Renal cortical epithelial cell (primary cell): ENCODE data around the gene SPATS2. TPM values are rescaled to one million over a fixed set of nuclear protein-coding genes. Genes with fewer than 3 reads are reported as not detected.
A peak's percentile ranks its signal among the peaks of the same experiment; 100 is the strongest.

Source experiments
- DNase-seq: peaks from one replicate; pipeline ENCODE4 v3.0.0-alpha.2; 2011; ENCODE audit warnings: low read depth
- total RNA-seq: library from RNA; depleted of rRNA; stranded (reverse); fragments of >200 nt; gene quantifications from 2 replicates; pipeline ENCODE4 v1.2.3, GENCODE V29; 2014

The SPATS2 gene
- total RNA-seq, 1 donor from 2014 or later, result 42.4 TPM

DNA sequence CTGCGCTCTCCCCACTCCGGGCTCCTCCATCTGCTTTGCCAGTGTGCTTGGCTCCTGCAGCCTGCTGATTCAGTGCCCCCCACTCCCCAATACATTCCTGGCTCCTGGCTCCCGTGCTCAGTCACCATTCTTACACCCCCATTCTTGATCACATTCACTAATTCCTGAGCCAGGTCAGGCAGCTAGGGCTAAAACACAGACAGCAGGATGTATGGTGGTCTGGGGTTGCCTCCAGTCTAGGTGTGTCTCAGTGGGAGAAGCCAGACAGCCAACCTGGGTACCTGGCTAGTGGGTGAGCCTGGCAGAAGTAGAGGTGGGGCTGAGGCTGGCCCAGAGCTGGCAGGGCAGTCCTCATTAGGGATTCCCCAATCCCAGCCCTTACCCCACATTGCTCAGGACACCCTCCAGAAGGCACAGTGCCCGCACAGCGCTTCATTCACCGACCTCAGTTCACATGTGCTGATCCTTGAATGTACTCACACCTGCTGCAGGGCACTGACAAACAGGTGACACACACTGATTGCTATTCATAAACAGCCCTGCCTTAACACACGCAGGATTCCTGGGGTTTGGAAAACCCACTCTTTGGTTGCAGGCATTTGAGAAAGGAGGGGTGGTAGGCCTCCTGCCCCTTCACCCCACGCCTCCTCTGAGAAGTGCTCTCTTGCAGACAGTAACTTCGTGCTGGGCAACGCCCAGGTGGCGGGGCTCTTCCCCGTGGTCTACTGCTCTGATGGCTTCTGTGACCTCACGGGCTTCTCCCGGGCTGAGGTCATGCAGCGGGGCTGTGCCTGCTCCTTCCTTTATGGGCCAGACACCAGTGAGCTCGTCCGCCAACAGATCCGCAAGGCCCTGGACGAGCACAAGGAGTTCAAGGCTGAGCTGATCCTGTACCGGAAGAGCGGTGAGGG lies 173.2 kb downstream of the SPATS2 start:
- DNase-seq, result peak; percentile 51

DNA sequence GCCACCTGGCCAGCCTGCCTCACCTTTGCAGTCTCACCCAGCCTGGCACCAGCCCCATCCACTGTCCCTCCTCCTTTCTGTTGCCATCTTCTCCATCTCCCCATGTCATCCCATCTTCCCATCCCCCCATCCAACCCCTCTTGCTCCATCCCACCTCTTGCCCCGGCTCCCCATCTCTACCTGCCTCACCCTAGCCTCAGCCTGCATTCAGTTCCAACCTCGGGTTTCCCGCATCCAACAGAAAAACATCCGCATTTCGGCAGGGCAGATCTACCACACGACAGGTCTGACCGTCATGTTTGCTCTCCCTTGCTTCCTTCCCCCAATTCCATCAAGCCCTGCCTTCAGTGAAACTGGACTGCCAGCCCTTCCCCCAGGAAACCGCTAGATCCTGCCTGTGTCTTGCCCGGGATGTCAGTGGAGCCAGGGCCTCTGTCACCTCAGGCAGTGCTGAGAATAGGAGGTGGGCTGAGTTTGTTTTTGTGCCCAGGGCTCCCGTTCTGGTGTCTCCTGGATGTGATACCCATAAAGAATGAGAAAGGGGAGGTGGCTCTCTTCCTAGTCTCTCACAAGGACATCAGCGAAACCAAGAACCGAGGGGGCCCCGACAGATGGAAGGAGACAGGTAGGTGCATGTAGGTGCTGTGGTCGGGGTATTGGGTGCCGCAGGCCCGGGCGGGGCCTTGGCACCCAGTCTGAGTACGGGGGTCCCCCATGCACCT lies 174.0 kb downstream of the SPATS2 start:
- no peak for DNase-seq

DNA sequence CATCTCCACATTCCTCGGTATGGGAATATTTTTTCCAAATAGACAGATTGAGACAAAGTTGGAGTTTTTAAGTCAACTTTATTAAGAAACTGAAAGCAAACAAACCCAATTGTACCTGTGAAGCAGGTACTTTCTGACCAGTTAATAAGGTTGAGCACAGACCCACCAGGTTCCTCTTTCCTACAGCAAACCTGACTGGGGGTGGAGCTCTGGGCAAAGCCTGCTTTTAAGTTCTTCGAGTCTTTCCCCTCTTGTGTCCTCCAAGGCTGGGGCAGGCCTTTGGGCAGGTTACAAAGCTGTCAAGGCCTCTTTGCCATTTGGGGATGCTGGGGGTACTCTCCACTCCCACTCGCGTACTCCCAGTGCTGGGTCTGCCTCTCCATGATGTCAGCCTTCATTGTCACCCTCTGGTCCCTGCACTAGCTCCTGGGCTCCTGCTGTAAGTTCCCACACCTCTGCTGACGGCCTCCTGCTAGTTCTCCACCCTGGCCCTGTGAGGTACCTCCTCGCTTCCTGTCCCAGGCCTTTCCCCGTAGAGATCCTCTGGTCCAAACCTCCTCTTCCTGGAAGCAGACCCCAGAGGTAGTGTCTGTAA lies 174.7 kb downstream of the SPATS2 start:
- DNase-seq, result no peak

DNA sequence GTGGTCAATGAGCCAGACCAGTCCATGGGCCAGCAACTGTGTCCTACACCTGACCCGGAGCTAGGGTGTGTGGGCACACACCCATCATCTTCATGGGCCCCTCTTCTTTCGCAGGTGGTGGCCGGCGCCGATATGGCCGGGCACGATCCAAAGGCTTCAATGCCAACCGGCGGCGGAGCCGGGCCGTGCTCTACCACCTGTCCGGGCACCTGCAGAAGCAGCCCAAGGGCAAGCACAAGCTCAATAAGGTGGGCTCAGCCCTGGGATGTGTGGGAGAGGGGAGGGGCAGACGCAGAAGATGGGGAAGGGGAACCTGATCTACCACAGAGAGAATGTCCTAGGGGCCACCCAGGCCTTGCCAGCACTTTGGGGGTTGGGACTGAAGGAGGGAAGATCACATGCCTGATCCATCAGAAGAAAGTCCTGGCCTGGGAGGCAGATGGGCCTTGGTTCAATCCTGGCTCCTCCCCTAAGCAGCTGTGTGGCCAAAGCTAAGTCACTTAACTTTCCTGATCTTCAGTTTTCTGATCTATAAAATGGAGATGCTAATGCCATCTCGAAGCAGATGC lies 175.4 kb downstream of the SPATS2 start:
- DNase-seq, result no peak

DNA sequence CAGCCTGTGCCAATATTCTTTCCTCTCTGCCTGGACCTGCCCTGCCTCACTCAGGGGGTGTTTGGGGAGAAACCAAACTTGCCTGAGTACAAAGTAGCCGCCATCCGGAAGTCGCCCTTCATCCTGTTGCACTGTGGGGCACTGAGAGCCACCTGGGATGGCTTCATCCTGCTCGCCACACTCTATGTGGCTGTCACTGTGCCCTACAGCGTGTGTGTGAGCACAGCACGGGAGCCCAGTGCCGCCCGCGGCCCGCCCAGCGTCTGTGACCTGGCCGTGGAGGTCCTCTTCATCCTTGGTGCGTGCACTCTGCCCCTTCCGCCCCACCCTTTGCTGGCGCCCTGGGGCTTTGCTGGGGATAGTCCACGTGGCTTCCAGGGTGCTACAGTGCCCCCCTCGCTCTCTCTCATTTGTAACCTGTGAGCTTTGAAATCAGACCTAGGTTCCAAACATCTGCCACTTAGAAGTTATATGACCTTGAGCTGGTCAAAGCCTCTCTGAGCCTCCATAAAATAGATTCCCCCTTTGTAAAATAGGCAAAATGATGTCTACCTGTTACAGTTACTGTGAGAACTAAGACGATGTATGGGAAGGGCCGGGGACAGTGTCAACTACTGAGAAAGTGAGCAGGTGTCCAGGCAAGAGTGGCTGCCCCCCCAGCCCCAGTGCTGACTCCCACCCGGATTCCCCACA lies 176.1 kb downstream of the SPATS2 start:
- no peak for DNase-seq

DNA sequence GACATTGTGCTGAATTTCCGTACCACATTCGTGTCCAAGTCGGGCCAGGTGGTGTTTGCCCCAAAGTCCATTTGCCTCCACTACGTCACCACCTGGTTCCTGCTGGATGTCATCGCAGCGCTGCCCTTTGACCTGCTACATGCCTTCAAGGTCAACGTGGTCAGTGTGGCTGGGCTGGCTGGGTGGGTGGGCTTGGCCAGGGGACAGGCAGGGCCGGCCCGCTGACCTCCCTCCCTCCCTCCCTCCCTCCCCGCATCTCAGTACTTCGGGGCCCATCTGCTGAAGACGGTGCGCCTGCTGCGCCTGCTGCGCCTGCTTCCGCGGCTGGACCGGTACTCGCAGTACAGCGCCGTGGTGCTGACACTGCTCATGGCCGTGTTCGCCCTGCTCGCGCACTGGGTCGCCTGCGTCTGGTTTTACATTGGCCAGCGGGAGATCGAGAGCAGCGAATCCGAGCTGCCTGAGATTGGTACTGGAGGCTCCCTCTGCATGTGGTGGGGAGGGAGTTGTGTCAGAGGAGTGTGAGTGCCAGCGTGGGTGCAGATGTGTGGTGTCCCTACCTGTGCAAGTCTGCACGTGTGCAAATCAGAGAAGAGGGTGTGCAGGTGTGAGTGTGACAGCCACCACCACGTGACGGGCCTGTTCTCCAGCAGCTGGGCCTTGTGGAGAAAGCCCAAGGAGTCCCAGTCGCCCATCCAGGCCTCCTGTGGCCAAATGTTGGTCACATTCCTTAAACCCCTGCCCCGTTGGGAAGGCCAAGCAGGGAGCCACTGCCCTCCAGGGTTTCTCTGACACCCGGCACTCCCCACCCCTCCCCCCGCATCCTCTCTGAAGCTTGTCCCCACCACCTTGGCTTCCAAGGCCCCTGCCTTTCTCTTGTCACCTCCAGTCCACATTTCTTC lies 176.9 kb downstream of the SPATS2 start:
- no peak for DNase-seq

DNA sequence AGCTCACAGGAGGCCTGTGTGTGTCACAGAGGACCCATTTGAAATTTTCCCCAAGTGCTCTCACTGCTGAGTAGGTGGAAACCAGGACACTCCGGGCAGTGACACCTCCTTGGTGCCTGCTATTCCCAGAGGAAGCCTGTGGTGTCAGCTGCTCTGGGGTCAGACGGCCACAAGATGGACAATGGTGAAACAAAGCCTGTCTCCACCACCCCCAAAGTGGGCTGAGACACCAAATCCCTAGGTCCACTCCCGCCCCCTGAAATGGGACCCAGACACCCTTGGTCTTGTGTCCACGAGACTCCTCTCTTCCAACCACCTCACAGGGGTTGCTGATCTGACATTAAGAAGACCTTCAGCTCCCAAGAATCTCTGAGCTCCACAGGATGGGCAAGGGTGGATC lies 178.6 kb downstream of the SPATS2 start:
- no peak for DNase-seq

DNA sequence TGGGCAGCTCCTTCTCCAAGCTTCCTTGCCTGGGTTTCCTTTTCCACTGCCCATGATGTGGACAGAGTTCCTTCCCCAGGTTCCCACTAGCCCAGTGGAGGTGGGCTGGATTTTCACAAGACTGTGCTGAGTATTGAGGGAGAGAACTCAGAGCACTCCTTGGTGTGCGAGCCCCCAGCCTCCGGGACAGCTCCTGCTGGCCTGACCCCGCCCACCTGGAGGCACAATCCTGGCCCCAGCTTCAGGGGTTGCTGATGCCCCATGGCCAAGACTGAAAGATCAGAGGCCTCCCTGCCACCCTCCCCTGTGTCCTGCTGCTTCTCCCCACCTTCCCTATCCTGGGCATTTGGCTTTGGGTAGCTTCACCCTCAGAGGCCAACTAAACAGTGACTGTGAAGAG lies 179.2 kb downstream of the SPATS2 start:
- no peak for DNase-seq

DNA sequence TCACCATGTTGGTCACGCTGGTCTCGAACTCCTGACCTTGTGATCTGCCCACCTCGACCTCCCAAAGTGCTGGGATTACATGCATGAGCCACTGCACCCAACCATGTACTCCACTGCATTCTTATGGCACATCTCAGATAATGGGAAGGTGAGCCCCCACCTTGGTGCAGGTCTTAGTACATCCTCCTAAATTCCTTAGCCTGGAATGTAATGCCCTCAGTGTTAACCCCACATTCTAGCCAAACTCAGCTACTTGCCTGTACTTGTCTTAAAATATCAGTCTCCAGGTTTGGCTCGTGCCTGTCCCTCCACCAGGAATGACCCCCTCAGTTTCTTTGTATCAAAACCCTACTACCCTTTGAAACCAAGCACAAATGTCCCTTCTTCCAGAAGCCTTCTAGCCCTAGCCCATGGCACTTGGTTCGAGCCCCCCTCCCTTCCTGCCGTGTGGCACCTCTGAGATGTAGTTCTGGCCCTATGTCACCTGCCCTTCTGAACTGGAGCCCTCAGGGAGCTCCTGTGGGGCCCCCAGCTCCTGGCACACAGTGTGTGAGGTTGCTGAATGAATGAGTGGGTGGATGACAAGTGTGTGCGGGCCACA lies 179.9 kb downstream of the SPATS2 start:
- DNase-seq, result no peak

DNA sequence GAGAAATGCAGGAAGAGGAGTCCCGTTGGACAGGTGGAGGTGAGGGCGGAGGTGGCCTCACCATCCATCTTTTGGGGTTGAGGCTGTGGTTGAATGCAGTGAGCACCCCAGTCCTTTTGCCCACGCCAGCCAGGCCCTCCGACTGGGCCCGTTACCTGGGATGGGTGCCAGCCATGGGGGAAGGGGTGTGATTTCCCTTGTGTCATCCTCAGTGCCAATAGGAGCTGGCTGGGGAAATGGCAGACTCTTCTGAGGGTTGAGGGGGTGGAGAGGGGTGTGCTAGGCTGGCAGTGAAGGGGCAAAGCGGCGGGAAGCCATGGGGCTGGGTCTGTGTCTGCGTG lies 181.2 kb downstream of the SPATS2 start:
- DNase-seq, result no peak

DNA sequence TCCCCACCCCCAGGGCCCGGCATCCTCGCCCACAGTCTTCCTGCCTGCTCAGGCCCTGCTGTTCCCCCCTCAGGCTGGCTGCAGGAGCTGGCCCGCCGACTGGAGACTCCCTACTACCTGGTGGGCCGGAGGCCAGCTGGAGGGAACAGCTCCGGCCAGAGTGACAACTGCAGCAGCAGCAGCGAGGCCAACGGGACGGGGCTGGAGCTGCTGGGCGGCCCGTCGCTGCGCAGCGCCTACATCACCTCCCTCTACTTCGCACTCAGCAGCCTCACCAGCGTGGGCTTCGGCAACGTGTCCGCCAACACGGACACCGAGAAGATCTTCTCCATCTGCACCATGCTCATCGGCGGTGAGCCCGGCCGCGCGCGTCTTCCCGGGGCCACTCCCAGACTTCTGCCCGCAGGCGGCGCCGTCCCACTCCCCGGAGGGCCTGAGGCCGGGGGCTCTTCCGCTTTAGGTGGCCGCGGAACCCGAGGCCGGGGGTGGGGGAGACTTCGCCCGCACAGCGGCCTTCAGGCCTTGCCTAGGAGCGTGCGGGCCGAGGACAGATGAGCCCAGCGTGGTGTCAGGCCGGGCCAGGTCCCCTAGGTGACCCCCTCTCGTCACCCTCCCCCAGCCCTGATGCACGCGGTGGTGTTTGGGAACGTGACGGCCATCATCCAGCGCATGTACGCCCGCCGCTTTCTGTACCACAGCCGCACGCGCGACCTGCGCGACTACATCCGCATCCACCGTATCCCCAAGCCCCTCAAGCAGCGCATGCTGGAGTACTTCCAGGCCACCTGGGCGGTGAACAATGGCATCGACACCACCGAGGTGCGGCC lies 181.8 kb downstream of the SPATS2 start:
- DNase-seq, result no peak

DNA sequence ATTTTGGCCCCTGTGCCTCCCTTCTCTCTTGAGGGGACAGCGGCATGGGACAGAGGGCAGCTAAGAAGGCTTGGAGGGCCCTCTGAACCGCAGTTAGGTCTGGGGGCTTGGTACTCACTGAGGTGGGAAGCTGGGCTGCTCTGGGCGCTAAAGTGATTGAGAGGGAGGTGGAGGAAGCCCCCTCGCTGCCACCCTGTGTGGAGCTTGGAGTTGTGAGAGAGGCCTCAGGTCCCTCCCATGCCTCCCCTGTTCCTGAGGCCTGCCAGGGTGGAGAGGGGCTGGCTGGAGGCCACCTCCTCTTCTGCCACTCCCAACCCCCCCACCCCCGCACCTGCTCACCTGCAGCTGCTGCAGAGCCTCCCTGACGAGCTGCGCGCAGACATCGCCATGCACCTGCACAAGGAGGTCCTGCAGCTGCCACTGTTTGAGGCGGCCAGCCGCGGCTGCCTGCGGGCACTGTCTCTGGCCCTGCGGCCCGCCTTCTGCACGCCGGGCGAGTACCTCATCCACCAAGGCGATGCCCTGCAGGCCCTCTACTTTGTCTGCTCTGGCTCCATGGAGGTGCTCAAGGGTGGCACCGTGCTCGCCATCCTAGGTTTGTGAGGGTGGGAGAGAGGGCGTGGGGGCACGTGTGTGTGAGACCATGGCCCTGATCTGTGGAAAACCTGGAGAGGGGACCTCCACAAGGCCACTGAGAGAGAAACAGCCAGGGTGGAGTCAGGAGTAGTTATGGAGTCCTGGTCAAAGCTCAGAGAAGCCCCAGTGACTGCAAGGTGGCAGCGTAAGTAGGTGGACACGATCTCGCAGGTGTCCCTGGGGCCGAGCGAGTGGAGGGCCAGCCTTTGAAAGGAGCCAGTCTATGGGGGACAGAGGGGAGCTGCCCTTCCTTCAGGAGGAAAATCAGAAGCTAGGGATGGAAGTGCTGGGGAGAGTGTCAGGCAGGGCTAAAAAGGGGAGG lies 182.8 kb downstream of the SPATS2 start:
- DNase-seq, result no peak

DNA sequence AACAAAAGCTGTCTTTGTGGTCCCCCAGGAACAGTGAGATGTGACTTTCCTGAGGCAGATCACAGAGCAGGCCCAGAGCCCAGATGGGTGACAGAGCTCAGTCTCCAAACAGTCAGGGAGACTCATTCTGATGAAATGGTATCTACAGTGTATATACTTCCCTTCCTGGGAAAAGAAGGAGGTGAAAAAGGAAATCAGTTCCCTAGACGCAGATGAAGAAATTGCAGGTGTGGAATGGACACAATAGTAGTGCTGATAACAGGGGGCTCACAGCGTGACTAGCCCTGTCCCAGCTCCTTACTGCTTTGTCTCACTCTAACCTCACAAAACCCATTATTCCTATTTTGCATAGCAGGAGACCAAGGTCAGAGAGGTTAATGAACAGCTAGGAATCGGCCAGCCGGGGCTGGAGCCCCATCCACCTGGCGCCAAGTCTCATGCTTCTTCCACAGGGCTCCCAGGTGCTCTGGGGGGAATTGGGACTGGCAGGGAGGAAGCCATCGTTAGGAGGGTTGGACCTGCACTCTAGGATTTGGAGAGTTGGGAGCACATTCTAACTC lies 183.5 kb downstream of the SPATS2 start:
- no peak for DNase-seq

DNA sequence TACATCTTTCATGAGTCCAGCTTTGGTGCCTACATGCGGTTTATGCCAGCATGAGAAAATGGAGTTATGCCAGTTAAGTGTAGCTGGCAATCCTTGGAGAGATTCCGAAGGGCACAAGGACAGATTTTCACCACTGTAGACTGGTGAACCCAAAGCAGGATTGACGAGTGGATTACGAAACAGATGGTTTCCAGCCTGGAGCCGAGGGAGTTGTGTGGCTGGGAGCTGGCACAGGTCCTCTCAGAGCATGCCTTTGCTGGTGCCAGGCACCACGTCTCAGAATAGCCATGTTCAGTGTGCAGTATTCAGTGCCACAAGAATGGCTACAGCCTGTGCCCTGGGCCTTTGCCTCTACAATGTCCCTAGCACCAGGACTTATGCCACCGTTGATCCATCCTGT lies 184.8 kb downstream of the SPATS2 start:
- DNase-seq, result peak; percentile 56

DNA sequence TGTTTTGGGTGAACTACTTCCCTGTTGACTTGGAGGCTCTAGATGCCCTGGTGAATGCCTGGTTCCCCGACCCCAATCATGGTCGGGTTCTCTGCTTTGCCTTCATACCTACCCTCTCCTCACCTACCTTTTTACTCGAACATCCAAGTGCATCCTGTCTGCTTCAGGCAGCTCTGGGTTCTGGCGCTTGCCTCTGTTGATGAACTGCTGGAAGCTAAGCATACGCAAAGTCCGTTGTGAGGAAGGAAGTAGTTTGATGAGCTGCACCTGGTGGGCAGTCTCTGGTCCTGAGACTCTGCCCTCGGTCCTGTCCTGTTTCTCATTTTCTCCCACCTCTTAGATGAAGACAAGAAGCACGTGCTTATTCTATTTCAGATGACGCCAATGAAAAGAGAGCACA lies 185.2 kb downstream of the SPATS2 start:
- no peak for DNase-seq

DNA sequence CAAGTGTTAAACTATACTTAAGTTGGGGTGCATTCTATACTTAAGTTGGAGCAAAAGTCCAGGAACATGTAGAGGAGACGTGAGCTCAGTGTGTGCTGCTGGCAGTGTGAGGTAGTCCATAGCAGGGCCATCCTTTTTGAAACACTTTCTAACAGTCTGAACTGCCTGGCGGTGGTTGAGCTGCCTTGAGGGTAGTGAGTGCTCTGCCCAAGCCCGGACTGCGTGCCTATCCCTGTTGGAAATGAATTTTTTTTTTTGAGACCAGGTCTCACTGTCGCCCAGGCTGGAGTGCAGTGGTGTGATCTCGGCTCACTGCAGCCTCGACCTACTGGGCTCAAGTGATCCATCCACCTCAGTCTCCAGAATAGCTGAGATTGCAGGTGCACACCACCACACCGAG lies 185.6 kb downstream of the SPATS2 start:
- DNase-seq, result no peak

DNA sequence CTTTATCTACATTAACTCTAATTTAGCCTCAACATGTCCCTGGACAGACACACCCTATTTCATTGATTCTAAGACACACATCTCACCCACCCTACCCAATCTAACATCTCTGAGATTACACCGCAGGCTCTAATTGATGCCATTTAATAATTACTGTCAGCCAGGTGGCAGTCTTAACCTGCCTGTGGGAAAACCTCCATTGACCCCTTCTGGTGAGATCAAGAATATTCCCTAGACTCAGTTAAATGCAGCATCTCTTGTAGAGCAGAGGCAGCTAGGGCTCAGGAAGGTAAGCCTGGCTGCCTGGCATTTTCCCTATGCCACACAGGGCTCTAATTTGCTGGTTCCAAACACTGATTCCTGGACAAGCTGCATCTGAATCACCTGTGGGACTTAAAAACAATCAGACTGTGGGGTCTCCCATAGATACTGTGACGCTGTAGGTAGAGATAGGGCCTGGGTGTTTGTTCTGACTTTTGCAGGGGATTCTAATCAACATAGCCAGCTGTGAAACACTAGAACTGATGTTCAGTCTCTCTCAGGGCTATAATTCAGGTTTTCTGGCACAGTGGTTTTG lies 186.3 kb downstream of the SPATS2 start:
- peak; percentile 73 for DNase-seq

DNA sequence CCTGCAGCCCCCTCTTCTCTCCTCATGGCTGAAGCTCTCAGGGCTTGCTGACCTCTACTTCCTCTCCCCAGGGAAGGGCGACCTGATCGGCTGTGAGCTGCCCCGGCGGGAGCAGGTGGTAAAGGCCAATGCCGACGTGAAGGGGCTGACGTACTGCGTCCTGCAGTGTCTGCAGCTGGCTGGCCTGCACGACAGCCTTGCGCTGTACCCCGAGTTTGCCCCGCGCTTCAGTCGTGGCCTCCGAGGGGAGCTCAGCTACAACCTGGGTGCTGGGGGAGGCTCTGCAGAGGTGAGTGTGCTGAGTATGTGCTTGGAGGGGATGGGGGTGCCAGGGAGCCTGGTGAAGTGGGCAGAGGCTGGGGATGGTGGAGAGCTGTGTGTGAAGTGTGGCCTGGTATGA lies 187.0 kb downstream of the SPATS2 start:
- DNase-seq, result no peak
